ENCODE data around the gene PRPF38B. TPM values are rescaled to one million over a fixed set of nuclear protein-coding genes. Genes with fewer than 3 reads are reported as not detected.
A peak's percentile ranks its signal among the peaks of the same experiment; 100 is the strongest.

Gene PRPF38B
- total RNA-seq, result 10 to 100 TPM; 68.9 to 76.7 (median 76.6) TPM

DNA sequence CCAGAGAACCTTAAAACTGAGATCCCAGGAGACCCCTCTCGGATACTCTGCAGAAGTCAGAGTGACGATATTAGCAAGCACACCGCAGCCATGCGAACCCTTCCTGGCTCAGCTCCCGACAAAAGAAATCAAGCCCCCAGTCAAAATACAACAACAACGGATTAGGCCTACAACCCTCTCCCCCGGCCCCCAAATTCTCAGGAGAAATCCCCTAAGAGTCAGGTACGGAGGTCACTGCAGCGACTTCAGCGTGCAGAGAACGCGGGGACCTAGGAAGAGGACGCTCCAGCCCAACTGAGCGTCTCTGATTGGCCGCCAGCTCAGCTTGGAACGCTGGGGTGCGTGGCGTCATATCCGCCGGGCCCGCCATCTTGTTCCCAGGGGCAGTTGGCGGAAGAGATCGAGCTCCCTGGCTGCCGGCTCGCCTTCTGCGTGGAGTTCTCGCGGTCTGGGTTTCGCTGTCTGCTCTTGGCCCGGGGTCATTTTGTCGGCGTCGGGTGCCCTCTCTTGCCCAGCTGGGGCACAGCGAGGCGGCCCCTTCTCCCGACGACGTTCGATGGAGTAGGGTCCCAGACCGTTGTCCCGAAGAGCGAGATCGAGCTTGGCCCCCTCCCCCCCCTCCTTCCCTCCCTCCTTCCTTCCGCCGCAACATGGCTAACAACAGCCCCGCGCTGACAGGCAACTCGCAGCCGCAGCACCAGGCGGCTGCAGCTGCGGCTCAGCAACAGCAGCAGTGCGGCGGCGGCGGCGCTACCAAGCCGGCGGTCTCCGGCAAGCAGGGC lies at the start of gene PRPF38B:
PRPF38B (plus strand) TSS at position 369 of the 782 bp plus-strand sequence; CDS start at position 651, 282 bp downstream.
- peak; percentile 91 to 94 for ATAC-seq
- Mint-ChIP-seq H3K4me1 (ENCODE audit: low read depth) (peaks cover 36% of the 10 kb centered on the region), H3K9me3 (no peaks in the 10 kb centered on the region), H3K36me3 (ENCODE audit: insufficient read depth) (peaks cover 16% of the 10 kb centered on the region), H3K4me3 (peak within 1 kb of the TSS; percentile 98), H3K27me3 (ENCODE audit: low read depth) (no peaks in the 10 kb centered on the region)
- peak; percentile 90 for DNase-seq

DNA sequence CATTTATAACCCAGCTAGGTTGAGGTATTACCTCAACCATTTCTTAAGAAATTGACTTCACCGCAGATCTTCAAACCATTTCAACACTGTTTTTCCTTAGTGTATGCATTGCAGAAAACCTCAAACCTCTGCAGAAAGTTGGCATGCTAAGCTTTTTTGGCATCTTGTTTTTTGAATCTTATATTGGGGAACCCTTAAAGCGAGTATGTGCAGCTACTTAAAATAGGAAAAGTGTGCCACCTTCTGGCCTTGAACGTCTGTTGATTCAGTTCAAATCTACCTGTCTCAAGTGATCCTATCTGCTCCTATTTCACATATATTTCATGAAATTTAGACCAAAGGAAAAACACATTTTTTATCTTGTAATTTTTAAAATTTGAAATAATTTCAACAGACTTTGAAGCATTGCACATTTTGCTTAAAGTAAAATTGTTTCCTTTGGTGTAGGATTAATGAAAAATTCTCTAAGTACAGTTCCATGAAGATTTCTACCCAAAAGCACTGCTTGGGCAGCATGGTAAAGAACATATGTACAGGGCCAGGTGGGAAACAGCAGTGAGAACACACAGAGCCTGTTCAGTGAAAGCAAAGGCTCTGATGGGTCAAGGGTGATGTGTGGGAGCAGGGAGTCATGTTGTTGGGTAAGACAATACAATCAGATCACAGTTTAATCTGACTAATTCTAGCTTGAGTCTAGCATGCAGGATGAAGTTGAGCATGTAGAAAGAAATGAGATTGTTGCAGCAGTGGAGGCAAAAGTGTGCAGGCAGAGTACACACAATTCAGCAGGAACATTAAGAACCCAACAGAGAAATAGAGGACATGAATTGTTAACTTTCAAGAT lies 48.4 kb upstream of the PRPF38B start:
- Mint-ChIP-seq H3K4me1 (ENCODE audit: low read depth) (peaks cover 75% of the 10 kb centered on the region), H3K27me3 (ENCODE audit: low read depth) (no peaks in the 10 kb centered on the region), H3K36me3 (ENCODE audit: insufficient read depth) (peaks cover 12% of the 10 kb centered on the region), H3K9me3 (peaks cover 8% of the 10 kb centered on the region), H3K4me3 (no peak overlapping the region)
- DNase-seq (peak; percentile 37), ATAC-seq (peak; percentile 33 to 51)

- H3K4me1 Mint-ChIP-seq (ENCODE audit: low read depth), result peaks cover 71% of the 10 kb centered on the region
- DNase-seq (peak; percentile 17), ATAC-seq (peak; percentile 47 to 51)
- H3K36me3 Mint-ChIP-seq (ENCODE audit: insufficient read depth), result peaks cover 22% of the 10 kb centered on the region
- H3K27me3 Mint-ChIP-seq (ENCODE audit: low read depth), result no peaks in the 10 kb centered on the region
- H3K9me3 Mint-ChIP-seq, result peaks cover 8% of the 10 kb centered on the region
- H3K4me3 Mint-ChIP-seq, result peak overlapping the region; percentile 64
Observed at GRCh38 chr1:108644984-108645383, 47.1 kb upstream of the PRPF38B start.

- H3K4me1 Mint-ChIP-seq (ENCODE audit: low read depth), result peaks cover 65% of the 10 kb centered on the region
- DNase-seq (no peak), ATAC-seq (peak in 1 of 2 donors; percentile 19)
Observed at GRCh38 chr1:108645564-108646184, 46.4 kb upstream of the PRPF38B start.

GRCh38 chr1:108646265-108646647 lies 45.9 kb upstream of the PRPF38B start:
- ATAC-seq (no peak), DNase-seq (no peak)
- Mint-ChIP-seq H3K4me1 (ENCODE audit: low read depth) (peaks cover 65% of the 10 kb centered on the region), H3K4me3 (peak overlapping the region; percentile 30), H3K9me3 (peaks cover 8% of the 10 kb centered on the region), H3K27me3 (ENCODE audit: low read depth) (no peaks in the 10 kb centered on the region), H3K36me3 (ENCODE audit: insufficient read depth) (peaks cover 24% of the 10 kb centered on the region)

More at GRCh38 chr1:108645564-108646184, 46.4 kb upstream of the PRPF38B start:
- Mint-ChIP-seq H3K4me3 (peak overlapping the region; percentile 64), H3K9me3 (peaks cover 8% of the 10 kb centered on the region), H3K27me3 (ENCODE audit: low read depth) (no peaks in the 10 kb centered on the region), H3K36me3 (ENCODE audit: insufficient read depth) (peaks cover 22% of the 10 kb centered on the region)

DNA sequence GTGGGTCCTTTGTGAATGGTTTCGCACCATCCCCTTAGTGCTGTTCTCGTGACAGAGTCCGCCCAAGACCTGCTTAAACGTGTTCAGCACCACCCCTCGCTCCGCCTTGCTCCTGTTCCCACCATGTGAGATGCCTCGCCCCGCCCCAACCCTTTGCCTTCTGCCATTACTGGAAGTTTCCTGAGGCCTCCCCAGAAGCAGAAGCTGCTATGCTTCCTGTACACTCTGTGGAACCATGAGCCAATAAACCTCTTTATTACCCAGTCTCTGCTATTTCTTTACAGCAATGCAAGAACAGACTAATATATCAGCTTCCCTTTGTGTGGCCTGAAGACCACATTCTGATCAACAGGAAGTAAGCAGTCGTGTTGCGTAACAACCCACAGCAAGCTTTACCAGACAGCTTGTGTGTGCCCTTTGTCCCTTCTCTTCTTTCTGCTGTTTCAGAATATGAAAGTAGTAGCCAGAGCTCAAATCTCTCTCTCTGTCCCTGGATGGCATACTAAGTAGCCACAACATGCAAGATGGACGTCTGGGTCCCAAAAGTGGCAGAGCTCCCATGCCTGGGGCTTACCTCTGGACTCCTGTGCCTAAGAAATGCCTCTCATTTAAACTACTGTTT lies 45.4 kb upstream of the PRPF38B start:
- H3K4me3 Mint-ChIP-seq, result peak overlapping the region; percentile 30
- peaks cover 26% of the 10 kb centered on the region for H3K36me3 Mint-ChIP-seq (ENCODE audit: insufficient read depth)
- H3K4me1 Mint-ChIP-seq (ENCODE audit: low read depth), result peaks cover 62% of the 10 kb centered on the region
- DNase-seq (peak; percentile 64), ATAC-seq (peak; percentile 39 to 57)
- H3K9me3 Mint-ChIP-seq, result peaks cover 8% of the 10 kb centered on the region
- H3K27me3 Mint-ChIP-seq (ENCODE audit: low read depth), result no peaks in the 10 kb centered on the region

DNA sequence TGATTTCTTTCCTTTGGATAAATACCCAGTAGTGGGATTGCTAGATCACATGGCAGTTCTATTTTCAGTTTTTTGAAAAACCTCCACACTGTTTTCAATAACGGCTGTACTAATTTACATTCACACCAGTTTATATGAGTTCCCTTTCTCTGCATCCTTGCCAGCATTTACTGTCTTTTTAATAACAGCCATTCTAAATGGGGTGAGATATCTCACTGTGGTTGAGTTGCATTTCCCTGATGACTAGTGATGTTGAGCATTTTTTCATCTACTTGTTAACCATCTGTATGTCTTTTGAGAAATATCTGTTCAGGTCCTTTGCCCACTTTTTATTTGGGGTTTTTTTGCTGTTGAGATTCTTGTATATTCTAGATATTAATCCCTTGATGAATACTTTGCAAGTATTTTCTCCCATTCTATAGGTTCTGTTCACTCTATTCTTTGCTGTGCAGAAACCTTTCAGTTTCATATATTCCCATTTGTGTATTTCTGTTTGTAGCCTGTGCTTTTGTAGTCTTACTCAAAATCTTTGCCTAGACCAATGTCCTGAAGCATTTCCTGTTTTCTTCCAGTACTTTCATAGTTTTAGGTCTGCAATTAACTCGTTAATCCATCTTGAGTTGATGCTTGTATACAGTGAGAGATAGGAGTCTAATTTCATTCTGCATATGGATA lies 38.5 kb upstream of the PRPF38B start:
- no peaks in the 10 kb centered on the region for H3K9me3 Mint-ChIP-seq
- peaks cover 39% of the 10 kb centered on the region for H3K36me3 Mint-ChIP-seq (ENCODE audit: insufficient read depth)
- peaks cover 20% of the 10 kb centered on the region for H3K4me1 Mint-ChIP-seq (ENCODE audit: low read depth)
- DNase-seq, result no peak
- no peak overlapping the region for H3K4me3 Mint-ChIP-seq
- H3K27me3 Mint-ChIP-seq (ENCODE audit: low read depth), result no peaks in the 10 kb centered on the region
- no peak for ATAC-seq

DNA sequence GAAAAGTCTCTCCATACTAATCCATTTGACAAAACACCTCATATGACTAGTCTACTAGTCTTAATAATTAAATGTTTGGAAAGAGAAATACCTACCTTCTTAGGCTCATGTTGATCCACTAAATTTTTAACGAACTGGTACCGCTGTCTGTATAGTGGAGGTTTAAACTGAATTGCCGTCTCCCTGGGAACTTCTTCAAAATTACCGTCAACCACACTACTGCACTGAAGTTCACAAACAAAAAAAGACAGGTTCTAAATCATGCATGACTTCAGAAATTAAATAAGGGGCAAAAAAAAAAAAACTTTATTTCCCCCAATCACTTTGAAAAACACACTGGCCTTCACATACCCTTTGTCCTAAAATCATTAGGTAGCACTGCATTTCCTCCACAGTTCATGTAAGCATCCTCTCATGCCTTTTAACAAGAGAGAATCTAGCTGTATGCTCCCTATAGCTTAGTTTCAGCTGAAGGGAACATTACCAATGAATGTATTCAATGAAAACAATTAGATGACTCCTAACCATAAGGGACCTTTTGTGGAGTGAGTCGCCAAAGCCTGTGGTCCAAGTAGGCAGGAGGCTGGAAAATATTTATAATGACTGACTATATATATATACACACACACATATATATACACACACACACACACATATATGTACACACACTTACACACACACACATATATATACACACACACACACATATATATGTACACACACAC lies 34.6 kb upstream of the PRPF38B start:
- DNase-seq, result no peak
- Mint-ChIP-seq H3K27me3 (ENCODE audit: low read depth) (no peaks in the 10 kb centered on the region), H3K4me3 (no peak overlapping the region), H3K4me1 (ENCODE audit: low read depth) (peaks cover 32% of the 10 kb centered on the region), H3K9me3 (no peaks in the 10 kb centered on the region), H3K36me3 (ENCODE audit: insufficient read depth) (peaks cover 20% of the 10 kb centered on the region)
- peak in 1 of 2 donors; percentile 6 for ATAC-seq

DNA sequence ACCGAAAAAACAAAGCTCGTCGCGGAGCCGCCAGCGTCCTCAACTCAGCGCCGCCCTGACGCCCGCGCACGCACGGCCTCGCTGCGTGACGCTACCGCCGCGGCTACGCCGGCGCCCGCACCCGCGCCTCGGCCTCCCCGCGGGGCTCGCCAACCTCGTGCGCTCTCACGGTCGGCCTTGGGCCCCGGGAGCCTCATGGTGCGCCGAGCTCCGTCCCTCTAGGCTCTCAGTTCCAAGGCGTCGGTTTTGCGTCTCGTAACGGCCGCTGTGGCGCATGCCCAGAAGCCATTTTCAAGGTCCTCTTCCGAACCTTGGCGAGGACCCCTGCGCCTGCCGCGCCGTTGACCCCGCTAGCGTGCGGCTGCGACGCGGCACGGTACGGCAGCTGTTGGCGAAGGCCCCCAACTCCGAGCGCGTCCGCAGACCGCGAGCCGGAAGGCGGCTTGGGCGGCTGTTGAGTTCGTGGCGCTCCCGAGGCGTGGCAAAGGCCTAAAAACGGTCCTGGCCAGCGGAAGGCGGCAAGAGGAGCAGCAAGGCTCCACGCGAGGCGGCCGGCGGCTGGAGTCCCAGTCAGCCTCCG lies 31.0 kb upstream of the PRPF38B start, which contains the start of gene HENMT1:
HENMT1 (minus strand) TSS at position 64 of the 580 bp plus-strand sequence. CDS start 1,209 bp downstream, outside the sequence.
- H3K9me3 Mint-ChIP-seq, result no peaks in the 10 kb centered on the region
- DNase-seq (peak; percentile 67), ATAC-seq (peak; percentile 91 to 94)
- H3K4me1 Mint-ChIP-seq (ENCODE audit: low read depth), result peaks cover 31% of the 10 kb centered on the region
- peaks cover 7% of the 10 kb centered on the region for H3K36me3 Mint-ChIP-seq (ENCODE audit: insufficient read depth)
- H3K27me3 Mint-ChIP-seq (ENCODE audit: low read depth), result no peaks in the 10 kb centered on the region
- H3K4me3 Mint-ChIP-seq, result peak within 1 kb of the TSS; percentile 83

DNA sequence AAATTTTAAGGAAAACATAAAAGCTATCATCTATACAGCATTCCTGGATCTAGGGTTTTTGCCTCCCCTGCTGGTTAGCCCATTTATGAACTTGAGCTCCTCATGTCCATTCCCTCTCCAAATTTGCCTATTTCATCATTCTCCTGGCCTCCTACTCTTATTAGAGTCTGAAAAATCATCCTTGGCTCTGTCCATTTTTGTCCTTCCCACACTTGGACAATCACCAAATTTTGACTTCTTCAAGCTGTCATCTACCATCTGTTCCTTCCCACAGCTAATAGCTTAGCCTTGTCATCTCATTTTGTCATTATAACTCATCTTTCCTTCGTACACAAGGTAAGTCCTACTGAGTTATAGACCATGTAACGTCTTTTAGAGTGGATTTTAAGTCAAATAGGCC lies 29.0 kb upstream of the PRPF38B start:
- DNase-seq, result no peak
- ATAC-seq, result no peak
- Mint-ChIP-seq H3K36me3 (ENCODE audit: insufficient read depth) (no peaks in the 10 kb centered on the region), H3K27me3 (ENCODE audit: low read depth) (no peaks in the 10 kb centered on the region), H3K4me1 (ENCODE audit: low read depth) (peaks cover 24% of the 10 kb centered on the region), H3K4me3 (no peak overlapping the region), H3K9me3 (no peaks in the 10 kb centered on the region)

DNA sequence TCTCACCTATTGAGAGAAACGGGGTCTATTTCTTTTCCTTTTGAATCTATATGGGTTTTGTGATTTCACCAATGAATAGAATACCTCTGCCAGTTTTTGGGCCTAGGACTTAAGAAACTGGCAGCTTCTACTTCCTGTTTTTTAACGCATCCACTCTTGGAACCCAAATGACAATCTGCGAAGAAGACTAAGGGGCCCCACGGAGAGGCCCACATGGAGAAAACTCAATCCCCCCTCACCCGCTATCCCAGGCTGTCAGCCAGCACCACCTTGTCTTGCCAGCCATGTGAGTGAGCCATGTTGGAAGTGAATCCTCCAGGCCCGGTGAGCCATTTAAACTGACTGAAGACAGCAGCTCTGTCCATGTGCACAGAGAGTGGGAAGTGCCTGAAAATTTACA lies 27.6 kb upstream of the PRPF38B start:
- ATAC-seq (no peak), DNase-seq (no peak)
- H3K27me3 Mint-ChIP-seq (ENCODE audit: low read depth), result no peaks in the 10 kb centered on the region
- no peaks in the 10 kb centered on the region for H3K9me3 Mint-ChIP-seq
- no peaks in the 10 kb centered on the region for H3K36me3 Mint-ChIP-seq (ENCODE audit: insufficient read depth)
- peaks cover 24% of the 10 kb centered on the region for H3K4me1 Mint-ChIP-seq (ENCODE audit: low read depth)
- no peak overlapping the region for H3K4me3 Mint-ChIP-seq

GRCh38 chr1:108665067-108665466 lies 27.0 kb upstream of the PRPF38B start:
- no peaks in the 10 kb centered on the region for H3K36me3 Mint-ChIP-seq (ENCODE audit: insufficient read depth)
- peaks cover 24% of the 10 kb centered on the region for H3K4me1 Mint-ChIP-seq (ENCODE audit: low read depth)
- ATAC-seq (no peak), DNase-seq (no peak)
- no peak overlapping the region for H3K4me3 Mint-ChIP-seq
- H3K9me3 Mint-ChIP-seq, result no peaks in the 10 kb centered on the region
- H3K27me3 Mint-ChIP-seq (ENCODE audit: low read depth), result no peaks in the 10 kb centered on the region

GRCh38 chr1:108665771-108666170 lies 26.3 kb upstream of the PRPF38B start:
- Mint-ChIP-seq H3K27me3 (ENCODE audit: low read depth) (no peaks in the 10 kb centered on the region), H3K36me3 (ENCODE audit: insufficient read depth) (no peaks in the 10 kb centered on the region), H3K9me3 (no peaks in the 10 kb centered on the region), H3K4me1 (ENCODE audit: low read depth) (peaks cover 20% of the 10 kb centered on the region), H3K4me3 (no peak overlapping the region)
- ATAC-seq, result no peak
- no peak for DNase-seq

All from activated T-cell treated with anti-CD3 and anti-CD28 coated beads, Interleukin-2, amount 50 U/mL, for 4 hours (primary cell).